Stomach smooth muscle (tissue), 2 donors: ENCODE results near the gene ZNF362.
A peak's percentile ranks its signal among the peaks of the same experiment; 100 is the strongest.

Source experiments
- H3K27ac ChIP-seq: one replicate; pipeline ENCODE4 v1.7.0; 2013; ENCODE audit warnings: mild to moderate bottlenecking, low read length, inconsistent platforms
- H3K27me3 ChIP-seq, 2 donors: one replicate each; pipeline ENCODE4 v1.7.0; 2013; ENCODE audit warnings: low read length in 2 of 2; ENCODE audit not compliant: insufficient read depth in 2 of 2, control insufficient read depth in 1 of 2
- H3K36me3 ChIP-seq, 2 donors: one replicate each; pipeline ENCODE4 v1.7.0; 2013; ENCODE audit warnings: low read length in 2 of 2; ENCODE audit not compliant: control insufficient read depth in 2 of 2, insufficient read depth in 2 of 2
- H3K4me1 ChIP-seq: one replicate; pipeline ENCODE4 v1.7.0; 2013; ENCODE audit warnings: low read length; ENCODE audit not compliant: control insufficient read depth, insufficient read depth
- H3K4me3 ChIP-seq, 2 donors: one replicate each; pipeline ENCODE4 v1.7.0; 2013; ENCODE audit warnings: low read length in 2 of 2
- H3K9ac ChIP-seq, 2 donors: one replicate each; pipeline ENCODE4 v1.7.0; 2013; ENCODE audit warnings: low read length in 2 of 2, mild to moderate bottlenecking in 1 of 2
- H3K9me3 ChIP-seq, 2 donors: one replicate each; pipeline ENCODE4 v1.7.0; 2013; ENCODE audit warnings: low read length in 2 of 2; ENCODE audit not compliant: control insufficient read depth in 2 of 2
- donor health status: healthy.
- donor health status: Pancreatic carcinoma.

ZNF362 gene

DNA sequence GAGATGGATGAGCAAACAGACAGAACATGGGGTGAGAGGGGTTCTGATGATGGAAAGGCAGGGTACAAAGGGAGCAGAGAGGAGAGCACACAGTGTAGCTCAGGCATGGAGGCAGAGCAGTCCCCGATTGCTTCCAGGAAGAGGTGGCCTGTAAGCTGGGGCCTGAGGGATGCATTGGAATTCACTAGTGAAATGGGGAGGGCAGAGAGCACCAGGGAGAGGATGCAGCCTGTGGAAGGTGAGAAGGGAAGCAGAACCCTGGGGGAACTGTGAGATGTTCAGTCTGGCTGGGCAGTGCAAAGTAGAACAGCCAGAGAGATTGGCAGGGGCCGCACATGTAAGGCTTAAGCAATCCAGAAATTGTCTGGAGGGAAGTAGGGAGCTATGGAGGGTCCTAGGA lies 12.2 kb downstream of the ZNF362 start:
- H3K36me3 ChIP-seq, result peaks cover 6 to 14% of the 10 kb centered on the region in 2 donors
- no peaks in the 10 kb centered on the region for H3K9me3 ChIP-seq
- H3K9ac ChIP-seq, result no peak overlapping the region
- H3K27ac ChIP-seq, result no peak overlapping the region
- H3K4me3 ChIP-seq, result no peak overlapping the region
- H3K4me1 ChIP-seq, result peaks cover 23% of the 10 kb centered on the region
- no peaks in the 10 kb centered on the region for H3K27me3 ChIP-seq

GRCh38 chr1:33268927-33269610 lies 12.8 kb downstream of the ZNF362 start:
- no peak overlapping the region for H3K9ac ChIP-seq

GRCh38 chr1:33269621-33270020 lies 13.3 kb downstream of the ZNF362 start:
- H3K4me1 ChIP-seq, result peaks cover 17% of the 10 kb centered on the region

More at GRCh38 chr1:33268927-33269610, 12.8 kb downstream of the ZNF362 start:
- no peaks in the 10 kb centered on the region for H3K27me3 ChIP-seq
- peaks cover 6 to 14% of the 10 kb centered on the region in 2 donors for H3K36me3 ChIP-seq
- no peaks in the 10 kb centered on the region for H3K9me3 ChIP-seq
- H3K27ac ChIP-seq, result peak overlapping the region; percentile 31
- H3K4me1 ChIP-seq, result peaks cover 18% of the 10 kb centered on the region
- no peak overlapping the region for H3K4me3 ChIP-seq

GRCh38 chr1:33270379-33270778 lies 14.1 kb downstream of the ZNF362 start:
- Histone ChIP-seq H3K9me3 (no peaks in the 10 kb centered on the region), H3K9ac (no peak overlapping the region), H3K4me1 (peaks cover 17% of the 10 kb centered on the region), H3K36me3 (peaks cover 6 to 14% of the 10 kb centered on the region in 2 donors), H3K27me3 (no peaks in the 10 kb centered on the region), H3K4me3 (no peak overlapping the region), H3K27ac (no peak overlapping the region)

More at GRCh38 chr1:33269621-33270020, 13.3 kb downstream of the ZNF362 start:
- Histone ChIP-seq H3K27ac (peak overlapping the region; percentile 31), H3K4me3 (no peak overlapping the region), H3K27me3 (no peaks in the 10 kb centered on the region), H3K9me3 (no peaks in the 10 kb centered on the region), H3K9ac (no peak overlapping the region), H3K36me3 (peaks cover 6 to 14% of the 10 kb centered on the region in 2 donors)

- no peak overlapping the region for H3K27ac ChIP-seq
- peaks cover 6 to 14% of the 10 kb centered on the region in 2 donors for H3K36me3 ChIP-seq
- H3K4me1 ChIP-seq, result peaks cover 16% of the 10 kb centered on the region
Measured at GRCh38 chr1:33270808-33271465, 14.6 kb downstream of the ZNF362 start.

DNA sequence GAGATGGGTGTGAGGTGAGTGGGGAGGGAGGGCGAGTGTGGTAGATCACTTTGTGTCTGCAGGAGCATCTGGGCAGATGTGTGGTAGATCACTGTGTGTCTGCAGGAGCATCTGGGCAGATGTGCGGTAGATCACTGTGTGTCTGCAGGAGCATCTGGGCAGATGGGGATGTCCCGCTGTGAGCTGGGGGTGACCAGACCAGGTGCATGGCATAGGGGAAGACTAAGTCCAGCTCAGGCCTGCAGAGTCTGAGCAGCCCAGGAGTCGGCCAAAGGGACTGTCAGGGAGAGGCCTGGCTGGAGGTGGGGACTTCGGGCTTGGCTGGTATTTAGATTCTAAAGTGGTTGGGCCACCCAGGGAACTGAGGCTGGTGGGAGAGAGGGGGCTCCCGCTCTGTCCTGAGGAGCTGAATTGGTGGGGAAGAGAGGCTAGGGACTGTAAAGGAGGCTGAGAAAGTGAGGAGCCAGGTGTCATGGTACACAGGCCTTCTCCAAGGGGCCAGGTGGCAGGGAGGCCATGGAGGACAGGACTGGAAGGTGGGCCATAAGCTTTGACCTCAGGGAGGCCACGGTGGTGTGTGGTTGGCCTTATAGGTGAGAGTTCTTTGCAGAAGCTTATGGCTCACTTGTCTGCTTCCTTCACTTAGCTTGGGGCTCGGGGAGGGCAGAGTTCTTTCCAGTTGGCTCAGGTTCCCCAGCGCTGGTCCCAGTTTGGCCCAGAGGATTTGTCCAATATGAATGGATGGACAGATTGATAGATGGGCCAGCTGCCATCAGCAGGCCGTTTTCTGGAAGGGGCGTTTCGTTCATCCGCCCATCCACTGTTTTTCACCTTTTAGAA lies 15.6 kb downstream of the ZNF362 start:
- no peaks in the 10 kb centered on the region for H3K27me3 ChIP-seq
- H3K4me3 ChIP-seq, result no peak overlapping the region
- H3K9ac ChIP-seq, result no peak overlapping the region
- no peaks in the 10 kb centered on the region for H3K9me3 ChIP-seq
- H3K4me1 ChIP-seq, result peaks cover 13% of the 10 kb centered on the region
- H3K36me3 ChIP-seq, result peaks cover 9 to 14% of the 10 kb centered on the region in 2 donors
- no peak overlapping the region for H3K27ac ChIP-seq

More at GRCh38 chr1:33270808-33271465, 14.6 kb downstream of the ZNF362 start:
- no peak overlapping the region for H3K4me3 ChIP-seq
- no peaks in the 10 kb centered on the region for H3K27me3 ChIP-seq
- H3K9me3 ChIP-seq, result no peaks in the 10 kb centered on the region
- no peak overlapping the region for H3K9ac ChIP-seq

DNA sequence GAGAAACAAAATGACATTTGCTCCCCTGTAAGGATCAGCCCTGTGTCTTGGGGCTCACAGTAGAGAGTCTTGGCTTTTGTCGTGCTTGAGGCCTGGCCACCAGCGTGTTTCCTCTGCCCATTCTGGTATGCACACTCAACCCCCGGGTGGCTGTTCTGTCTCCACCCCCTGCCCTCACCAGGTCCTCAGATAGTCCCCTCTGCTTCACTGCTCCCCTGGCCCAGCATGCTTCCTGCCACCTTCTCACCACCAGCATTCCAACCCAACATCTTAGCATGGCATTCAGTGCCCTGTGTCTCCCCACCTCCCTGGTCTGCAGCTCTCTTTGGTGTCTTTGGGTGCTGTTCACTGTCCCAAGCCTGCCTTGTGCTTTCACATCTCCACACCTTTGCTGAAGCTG lies 16.2 kb downstream of the ZNF362 start:
- Histone ChIP-seq H3K9me3 (no peaks in the 10 kb centered on the region), H3K36me3 (peaks cover 15 to 20% of the 10 kb centered on the region in 2 donors), H3K4me1 (peaks cover 13% of the 10 kb centered on the region), H3K27me3 (no peaks in the 10 kb centered on the region), H3K4me3 (no peak overlapping the region), H3K27ac (no peak overlapping the region), H3K9ac (no peak overlapping the region)

GRCh38 chr1:33272930-33273329 lies 16.6 kb downstream of the ZNF362 start:
- Histone ChIP-seq H3K9me3 (no peaks in the 10 kb centered on the region), H3K9ac (no peak overlapping the region), H3K27me3 (no peaks in the 10 kb centered on the region), H3K27ac (no peak overlapping the region), H3K4me3 (no peak overlapping the region), H3K36me3 (peaks cover 17 to 22% of the 10 kb centered on the region in 2 donors), H3K4me1 (peaks cover 13% of the 10 kb centered on the region)

DNA sequence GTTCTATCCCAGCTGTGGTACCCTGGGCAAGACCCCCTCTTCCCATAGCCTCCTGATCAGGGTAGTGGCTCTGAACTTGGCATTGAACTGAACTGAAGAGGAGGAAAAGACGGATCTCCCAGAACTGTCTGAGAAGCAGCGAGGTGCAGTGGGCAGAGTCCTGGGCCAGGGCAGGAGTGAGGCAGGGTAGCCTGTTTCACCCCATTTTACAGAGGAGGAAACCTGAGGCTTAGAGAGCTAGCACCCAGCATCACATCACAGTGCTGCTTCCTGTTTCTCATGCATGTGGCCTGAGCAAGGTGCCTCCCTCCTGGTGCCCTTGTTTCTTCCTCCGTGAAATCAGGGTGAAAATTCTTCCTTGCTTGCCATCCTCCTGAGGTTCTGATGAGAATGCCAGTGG lies 17.1 kb downstream of the ZNF362 start:
- H3K9me3 ChIP-seq, result no peaks in the 10 kb centered on the region
- no peak overlapping the region for H3K27ac ChIP-seq
- no peaks in the 10 kb centered on the region for H3K27me3 ChIP-seq
- no peak overlapping the region for H3K9ac ChIP-seq
- H3K36me3 ChIP-seq, result peaks cover 17 to 20% of the 10 kb centered on the region in 2 donors
- H3K4me3 ChIP-seq, result no peak overlapping the region
- H3K4me1 ChIP-seq, result peaks cover 13% of the 10 kb centered on the region

DNA sequence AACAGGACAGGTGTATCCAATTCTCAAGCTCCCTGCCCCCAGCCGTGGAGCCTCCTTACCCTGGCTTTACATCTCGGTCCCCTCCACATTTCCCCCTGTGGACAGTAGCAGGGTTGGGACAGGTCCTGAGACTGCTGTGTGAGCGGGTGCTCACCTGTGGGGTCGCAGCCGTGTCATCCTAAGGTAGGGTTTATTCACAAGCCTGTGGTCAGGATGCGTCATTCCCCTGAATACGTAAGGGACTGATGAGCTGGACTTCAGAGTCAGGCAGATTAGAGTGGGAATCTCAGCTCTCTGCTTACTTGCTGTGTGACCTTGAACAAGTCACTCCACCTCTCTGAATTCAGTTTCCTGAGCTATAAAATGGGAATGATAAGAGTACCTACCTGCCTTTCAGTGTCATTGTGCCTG lies 17.7 kb downstream of the ZNF362 start:
- no peak overlapping the region for H3K4me3 ChIP-seq
- peaks cover 9% of the 10 kb centered on the region for H3K4me1 ChIP-seq
- peaks cover 17 to 20% of the 10 kb centered on the region in 2 donors for H3K36me3 ChIP-seq
- H3K9me3 ChIP-seq, result no peaks in the 10 kb centered on the region
- H3K27me3 ChIP-seq, result no peaks in the 10 kb centered on the region
- no peak overlapping the region for H3K27ac ChIP-seq
- no peak overlapping the region for H3K9ac ChIP-seq
